LNCAP (cell line): ENCODE measurements around the gene GDAP1L1.

Source experiments
- CTCF ChIP-seq: fragments of 450-650 bp; IDR thresholded peaks from 2 replicates; pipeline ENCODE4 v1.5.1; 2017; ENCODE audit warnings: mild to moderate bottlenecking

The GDAP1L1 gene

GRCh38 chr20:44206132-44206531 lies 41.0 kb upstream of the GDAP1L1 start:
- no peak for TF ChIP-seq CTCF

GRCh38 chr20:44207126-44207723 lies 39.9 kb upstream of the GDAP1L1 start:
- no peak for TF ChIP-seq CTCF

- no peak for TF ChIP-seq CTCF
These were observed 38.9 kb upstream of the GDAP1L1 start for GRCh38 chr20:44208165-44208564.

- no peak for TF ChIP-seq CTCF
These were observed 38.3 kb upstream of the GDAP1L1 start for GRCh38 chr20:44208770-44209169.

- TF ChIP-seq CTCF = no peak
These were observed 37.3 kb upstream of the GDAP1L1 start for GRCh38 chr20:44209686-44210405.

GRCh38 chr20:44210406-44211176 lies 36.5 kb upstream of the GDAP1L1 start, which contains the start of gene OSER1:
Gene OSER1 (minus strand): TSS chr20:44210771. CDS start chr20:44206957, 3,814 bp downstream.
- no peak for TF ChIP-seq CTCF

- TF ChIP-seq CTCF = no peak
These were observed 35.7 kb upstream of the GDAP1L1 start for GRCh38 chr20:44211177-44212039.
